A673 (cell line): ENCODE measurements around the gene C10orf143.

Experiments used
- CTCF ChIP-seq: fragments of 300-800, 200-600 bp; sonication (generic); conservative IDR thresholded peaks from 2 replicates; pipeline ENCODE4 v1.5.1; 2017; ENCODE audit warnings: low read depth, mild to moderate bottlenecking, antibody characterized with exemption, low read length, moderate library complexity, mixed read lengths
- EZH2 ChIP-seq: fragments of 200-600 bp; sonication (generic); IDR thresholded peaks from 2 replicates; pipeline ENCODE4 v1.6.1; 2017; ENCODE audit warnings: borderline replicate concordance, low read depth, mild to moderate bottlenecking, mixed read lengths, antibody characterized with exemption, low read length; ENCODE audit not compliant: poor library complexity, severe bottlenecking

- TF ChIP-seq EZH2 = no peak
- no peak for TF ChIP-seq CTCF
Measured at GRCh38 chr10:130021383-130021950, 89.2 kb downstream of the C10orf143 start.
